IPS-11a (cell line): ENCODE measurements around the gene CFAP45.
"Not testable (repeated sequence)": the region's sequence is repeated elsewhere in the genome, so short reads cannot be mapped to it uniquely, and the experiment has no call there.

Experiments used
- H3K4me3 ChIP-seq: one replicate; pipeline ENCODE4 v1.5.1; 2013; ENCODE audit warnings: low read depth, low read length, control low read depth

CFAP45 gene

GRCh38 chr1:159908031-159908940 is 8.3 kb upstream of the CFAP45 start:
- H3K4me3 ChIP-seq, result no peak overlapping the region

- H3K4me3 ChIP-seq, result no peak overlapping the region
Observed at GRCh38 chr1:159906960-159907359, 7.0 kb upstream of the CFAP45 start.

GRCh38 chr1:159904036-159904435 is 4.1 kb upstream of the CFAP45 start:
- H3K4me3 ChIP-seq, result not testable (repeated sequence)

GRCh38 chr1:159902541-159902940 is 2.6 kb upstream of the CFAP45 start:
- H3K4me3 ChIP-seq, result no peak overlapping the region

- H3K4me3 ChIP-seq, result no peak overlapping the region
Observed at GRCh38 chr1:159900755-159901360, 893 bp upstream of the CFAP45 start.

GRCh38 chr1:159899634-159900033 is 331 bp downstream of the CFAP45 start:
- H3K4me3 ChIP-seq, result not testable (repeated sequence)

GRCh38 chr1:159898527-159898926 is 1.4 kb downstream of the CFAP45 start:
- H3K4me3 ChIP-seq, result no peak overlapping the region

- H3K4me3 ChIP-seq, result no peak overlapping the region
Observed at GRCh38 chr1:159897962-159898361, 2.0 kb downstream of the CFAP45 start.

- H3K4me3 ChIP-seq, result no peak overlapping the region
Observed at GRCh38 chr1:159896546-159896930, 3.4 kb downstream of the CFAP45 start.

- H3K4me3 ChIP-seq, result no peak overlapping the region
Observed at GRCh38 chr1:159895836-159896545, 4.0 kb downstream of the CFAP45 start.

GRCh38 chr1:159895286-159895685 is 4.7 kb downstream of the CFAP45 start:
- no peak overlapping the region for H3K4me3 ChIP-seq

- no peak overlapping the region for H3K4me3 ChIP-seq
Observed at GRCh38 chr1:159892944-159893343, 7.0 kb downstream of the CFAP45 start.

- H3K4me3 ChIP-seq, result no peak overlapping the region
Observed at GRCh38 chr1:159891275-159892157, 8.4 kb downstream of the CFAP45 start.

GRCh38 chr1:159890390-159890789 is 9.6 kb downstream of the CFAP45 start:
- H3K4me3 ChIP-seq, result no peak overlapping the region

GRCh38 chr1:159889821-159890252 is 10.1 kb downstream of the CFAP45 start:
- H3K4me3 ChIP-seq, result no peak overlapping the region

- H3K4me3 ChIP-seq, result no peak overlapping the region
Observed at GRCh38 chr1:159889202-159889601, 10.8 kb downstream of the CFAP45 start.

GRCh38 chr1:159884296-159884695 is 15.7 kb downstream of the CFAP45 start:
- no peak overlapping the region for H3K4me3 ChIP-seq

GRCh38 chr1:159883134-159883533 is 16.8 kb downstream of the CFAP45 start:
- no peak overlapping the region for H3K4me3 ChIP-seq

- no peak overlapping the region for H3K4me3 ChIP-seq
Observed at GRCh38 chr1:159882527-159882862, 17.5 kb downstream of the CFAP45 start.

GRCh38 chr1:159881622-159882526 is 18.1 kb downstream of the CFAP45 start:
- no peak overlapping the region for H3K4me3 ChIP-seq
